GM12878 (cell line): ENCODE data around the gene CENPK. TPM values are rescaled to one million over a fixed set of nuclear protein-coding genes. Genes with fewer than 3 reads are reported as not detected.

Experiments used
- ATAC-seq: fragments of 200-7000 bp; cut with Tn5 transposase; 3 replicates; pipeline ENCODE4 v1.9.1; 2020; ENCODE audit warnings: mild to moderate bottlenecking, moderate library complexity
- BruUV-seq: library from RNA; stranded (reverse); fragments of 400-500 nt; replicated peaks from 2 replicates; lab custom pipeline; 2021; lab: Mats Ljungman, UMichigan
- CTCF ChIA-PET: fragments of 300-600 bp; sonication (Branson Sonifier 250); formaldehyde crosslinking; extraction: SDS; loops from one replicate; lab custom pipeline; 2021; ENCODE audit warnings: inconsistent platforms; lab: Yijun Ruan, JAX
- POLR2A ChIA-PET: fragments of 350-600 bp; formaldehyde crosslinking; extraction: SDS; loops from one replicate; lab custom pipeline; 2021; ENCODE audit warnings: inconsistent platforms; lab: Charles Lee
- RAD21 ChIA-PET: fragments of 300-600 bp; sonication (Branson Sonifier 250); formaldehyde crosslinking; loops from one replicate; lab custom pipeline; 2023; ENCODE audit warnings: antibody characterized with exemption; ENCODE audit not compliant: unreplicated experiment; lab: Charles Lee
- SMC1A ChIA-PET: fragments of 300-600 bp; sonication (Branson Sonifier 250); formaldehyde crosslinking; loops from one replicate; lab custom pipeline; 2023; ENCODE audit not compliant: unreplicated experiment, uncharacterized antibody; lab: Charles Lee
- DNase-seq: peaks from one replicate; pipeline ENCODE4 v3.0.0-alpha.2; 2011; ENCODE audit warnings: low read depth, low spot score
- FAIRE-seq: peaks from 3 replicates; lab custom pipeline; 2011; peaks lifted over from hg19 to GRCh38; lab: Jason Lieb, UNC
- H2AFZ ChIP-seq: 2 replicates; pipeline ENCODE4 v1.6.0; 2011; ENCODE audit warnings: low read depth, low read length, control low read depth; ENCODE audit not compliant: control insufficient read depth
- H3K27ac ChIP-seq: 2 replicates; pipeline ENCODE4 v1.5.1; 2011; ENCODE audit warnings: control low read depth; ENCODE audit not compliant: control insufficient read depth, insufficient read depth
- H3K27me3 ChIP-seq, 2 experiments: replicated peaks in 1 of 2; 2 replicates each; pipeline versions ENCODE4 v1.6.0 to v1.6.1; 2011; ENCODE audit warnings: low read length in 1 of 2; ENCODE audit not compliant: control insufficient read depth in 2 of 2, insufficient read depth in 2 of 2
- H3K36me3 ChIP-seq, 2 experiments: 2 replicates each; pipeline ENCODE4 v1.5.1; 2011; ENCODE audit warnings: low read length in 1 of 2; ENCODE audit not compliant: control insufficient read depth in 2 of 2, insufficient read depth in 2 of 2
- H3K4me1 ChIP-seq: 2 replicates; pipeline ENCODE4 v1.6.1; 2011; ENCODE audit warnings: mild to moderate bottlenecking, low read length, moderate library complexity, mixed read lengths; ENCODE audit not compliant: control insufficient read depth, insufficient read depth
- H3K4me2 ChIP-seq: 2 replicates; pipeline ENCODE4 v1.6.0; 2011; ENCODE audit warnings: control low read depth; ENCODE audit not compliant: control insufficient read depth, insufficient read depth
- H3K4me3 ChIP-seq: fragments of 200-600 bp; sonication (generic); 2 replicates; pipeline ENCODE4 v1.5.1; 2016
- H3K79me2 ChIP-seq: 2 replicates; pipeline ENCODE4 v1.6.0; 2011; ENCODE audit warnings: low read length; ENCODE audit not compliant: control insufficient read depth, insufficient read depth
- H3K9ac ChIP-seq: 2 replicates; pipeline ENCODE4 v1.8.0; 2011; ENCODE audit warnings: low read length, control low read depth, mixed read lengths; ENCODE audit not compliant: control insufficient read depth, insufficient read depth
- H3K9me3 ChIP-seq: replicated peaks from 3 replicates; pipeline ENCODE4 v1.5.1; 2011; ENCODE audit warnings: mild to moderate bottlenecking, low read length; ENCODE audit not compliant: control insufficient read depth, insufficient read depth
- H4K20me1 ChIP-seq: 2 replicates; pipeline ENCODE4 v1.6.0; 2011; ENCODE audit not compliant: control insufficient read depth, insufficient read depth
- CEBPB ChIP-seq, 2 experiments: fragments of 150-350 bp in 1 of 2; IDR thresholded peaks; 2 replicates each; pipeline ENCODE4 v1.6.1; 2012 to 2014; ENCODE audit warnings: low read depth in 2 of 2, low read length in 2 of 2, borderline replicate concordance in 1 of 2, inconsistent platforms in 1 of 2
- ESRRA ChIP-seq: IDR thresholded peaks from 2 replicates; pipeline ENCODE4 v1.6.1; 2012; ENCODE audit warnings: mild to moderate bottlenecking, low read length, improper control_type of control experiment
- HDGF ChIP-seq: fragments of 450-650 bp; IDR thresholded peaks from 2 replicates; pipeline ENCODE4 v1.6.1; 2016; ENCODE audit warnings: antibody characterized with exemption
- IKZF1 ChIP-seq: fragments of 450-650 bp; conservative IDR thresholded peaks from 2 replicates; pipeline ENCODE4 v1.6.1; 2017; ENCODE audit warnings: antibody characterized with exemption, mild to moderate bottlenecking
- IRF4 ChIP-seq: IDR thresholded peaks from 2 replicates; pipeline ENCODE4 v1.6.1; 2011; ENCODE audit warnings: low read depth, low read length
- NFIC ChIP-seq: IDR thresholded peaks from 2 replicates; pipeline ENCODE4 v1.6.1; 2012; ENCODE audit warnings: low read depth, mild to moderate bottlenecking, inconsistent platforms, low read length, moderate library complexity
- NR2C1 ChIP-seq: fragments of 450-650 bp; IDR thresholded peaks from 2 replicates; pipeline ENCODE4 v1.6.1; 2017; ENCODE audit warnings: antibody characterized with exemption, mild to moderate bottlenecking, moderate library complexity
- RFX5 ChIP-seq: IDR thresholded peaks from 2 replicates; pipeline ENCODE4 v1.6.1; 2011; ENCODE audit warnings: low read depth, low read length, improper control_type of control experiment
- SMAD1 ChIP-seq: fragments of 450-650 bp; IDR thresholded peaks from 2 replicates; pipeline ENCODE4 v1.6.1; 2018; ENCODE audit warnings: mild to moderate bottlenecking, low read depth; ENCODE audit not compliant: partially characterized antibody
- SPI1 ChIP-seq: IDR thresholded peaks from 2 replicates; pipeline ENCODE4 v1.6.1; 2011; ENCODE audit warnings: low read depth, mild to moderate bottlenecking, low read length, moderate library complexity, borderline replicate concordance; ENCODE audit not compliant: insufficient read depth
- TBL1XR1 ChIP-seq: IDR thresholded peaks from 2 replicates; pipeline ENCODE4 v1.6.1; 2012; ENCODE audit warnings: low read depth, low read length, improper control_type of control experiment
- ZNF207 ChIP-seq: fragments of 450-650 bp; IDR thresholded peaks from 2 replicates; pipeline ENCODE4 v1.6.1; 2014; ENCODE audit warnings: antibody characterized with exemption, mild to moderate bottlenecking, borderline replicate concordance
- ZZZ3 ChIP-seq: IDR thresholded peaks from 2 replicates; pipeline ENCODE4 v1.6.1; 2011; ENCODE audit warnings: low read depth; ENCODE audit not compliant: control insufficient read depth, insufficient read length
- WGBS: methylation state at CpG from one replicate; pipeline ENCODE4 v1.1.6; 2016; ENCODE audit warnings: low lambda C conversion rate; ENCODE audit not compliant: insufficient replicate concordance, insufficient coverage; ENCODE audit errors: missing lambda C conversion rate; 5-methylcytosine and 5-hydroxymethylcytosine counted together
- in situ Hi-C: fragments of 300-500 bp; cut with MboI; formaldehyde crosslinking; loops from 9 replicates; pipeline ENCODE4 v1.14.3; 2018; ENCODE audit warnings: mixed read lengths
- intact Hi-C: fragments of 100-400 bp; cut with micrococcal nuclease; formaldehyde crosslinking; loops from one replicate; pipeline ENCODE4 v1.14.2; 2022; ENCODE audit not compliant: unreplicated experiment
- polyA plus RNA-seq, 11 experiments: library from polyadenylated mRNA; depleted of rRNA in 4 of 11; unstranded in 6 of 11; stranded (reverse) in 5 of 11; fragments of >200 nt; fragmentation: Nextera tagmentation in 4 of 11; fragmentation: Illumina TruSeq in 1 of 11; extraction: Ambion mirVana in 4 of 11; extraction: Trizol in 1 of 11; gene quantifications; 1 replicate in 1 of 11; 2 replicates in 10 of 11; pipeline versions ENCODE4 v1.2.1 to v1.2.3, GENCODE V29; 2011 to 2016; ENCODE audit warnings: inconsistent platforms in 2 of 11, missing spikeins in 2 of 11, low read depth in 1 of 11
- total RNA-seq, 4 experiments: library from RNA; depleted of rRNA in 3 of 4; stranded (reverse); fragments of >200 nt in 3 of 4; fragmentation: Illumina TruSeq in 1 of 4; extraction: Trizol in 1 of 4; gene quantifications; 2 replicates each; pipeline versions ENCODE4 v1.2.1 to v1.2.3, GENCODE V29; 2013 to 2021
- TF ChIP-seq, protein P1 (sequence below): fragments of 150-350 bp; IDR thresholded peaks from 2 replicates; pipeline ENCODE4 v1.6.1; 2016; ENCODE audit warnings: low read depth, low read length
- TF ChIP-seq, protein P2 (sequence below): fragments of 450-650 bp; IDR thresholded peaks from 2 replicates; pipeline ENCODE4 v1.6.1; 2014; ENCODE audit warnings: mild to moderate bottlenecking

CENPK gene
- total and polyA plus RNA-seq, 10 of the 15 experiments (the other 5 are each of a cell fraction or from before 2014, with no cell fraction given), result 29.5 to 94.3 (median 43.2) TPM

DNA sequence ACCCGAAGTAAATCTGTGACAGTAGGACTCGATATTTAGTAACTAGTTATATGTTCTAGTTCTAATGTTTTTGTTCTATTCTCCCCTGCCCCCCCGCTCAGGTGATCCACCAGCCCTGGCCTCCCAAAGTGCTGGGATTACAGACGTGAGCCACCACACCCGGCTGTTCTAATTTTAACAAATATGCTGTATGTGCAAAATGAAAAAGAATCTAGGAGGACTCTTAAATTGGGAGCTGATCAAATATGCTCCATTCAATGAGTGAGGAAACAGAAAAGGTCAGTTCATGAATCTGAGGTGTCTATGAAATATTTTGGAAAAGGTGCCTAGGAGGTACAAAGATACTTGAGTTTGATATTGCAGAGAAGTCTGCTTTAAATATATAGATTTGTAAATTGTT lies 16.8 kb downstream of the CENPK start:
- no peak for DNase-seq
- no peak for ATAC-seq
- no peak overlapping the region for H3K4me2 ChIP-seq
- no peak overlapping the region for H3K27ac ChIP-seq
- in situ Hi-C loops (no loop called here), intact Hi-C loops (no loop called here)
- no peaks in the 10 kb centered on the region for H4K20me1 ChIP-seq
- H2AFZ ChIP-seq, result no peak overlapping the region
- H3K4me3 ChIP-seq, result no peak overlapping the region
- no peak overlapping the region for H3K9ac ChIP-seq
- 98% methylated on average over 5 of the region's 5 CpGs for WGBS
- no peak for FAIRE-seq
- BruUV-seq, result no TSS peak
- ChIA-PET RAD21 (no interaction called here), SMC1A (interaction anchor here (0.6 kb wide), 1 partner anchor 348 kb away, joined by 3 read pairs; no protein-coding TSS in a partner anchor)
- H3K79me2 ChIP-seq, result no peaks in the 10 kb centered on the region
- TF ChIP-seq ESRRA (no peak), NFIC (no peak), IRF4 (no peak), ZZZ3 (no peak), IKZF1 (no peak), ZNF207 (no peak)
- TF ChIP-seq, all 136 proteins: peak for 0
- CTCF ChIA-PET, result interaction anchor here (1.2 kb wide), 1 partner anchor 27 kb away, joined by 3 read pairs; no protein-coding TSS in a partner anchor
- no peaks in the 10 kb centered on the region for H3K27me3 ChIP-seq
- no peaks in the 10 kb centered on the region for H3K4me1 ChIP-seq
- H3K36me3 ChIP-seq, result peaks cover 0 to 12% of the 10 kb centered on the region in 2 experiments; a peak in 1 of 4 replicates
- H3K9me3 ChIP-seq, result no peaks in the 10 kb centered on the region
- POLR2A ChIA-PET, result no interaction called here

DNA sequence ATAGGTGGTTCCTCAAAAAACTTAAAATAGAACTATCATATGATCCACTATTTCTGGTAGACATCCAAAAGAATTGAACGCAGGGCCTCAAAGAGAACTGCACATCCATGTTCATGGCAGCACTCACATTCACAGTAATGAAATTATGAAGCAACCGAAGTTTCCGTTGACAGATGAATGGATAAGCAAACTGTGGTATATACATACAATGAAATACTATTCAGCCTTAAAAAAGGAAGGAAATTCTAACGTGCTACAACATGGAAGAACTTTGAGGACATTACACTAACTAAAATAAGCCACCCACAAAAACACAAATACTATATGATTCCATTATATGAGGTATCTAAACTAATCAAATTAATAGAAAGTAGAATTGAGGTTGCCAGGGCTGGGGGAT lies 18.5 kb downstream of the CENPK start:
- ChIA-PET CTCF (no interaction called here), RAD21 (no interaction called here), SMC1A (interaction anchor here (1.3 kb wide), 1 partner anchor 18 kb away, joined by 4 read pairs; the partner anchor contains the start of genes CENPK and PPWD1), POLR2A (no interaction called here)
- no TSS peak for BruUV-seq
- no peak for ATAC-seq
- intact Hi-C loops (no loop called here), in situ Hi-C loops (no loop called here)
- no peak for DNase-seq
- Histone ChIP-seq H3K4me3 (no peak overlapping the region), H3K27ac (no peak overlapping the region), H3K4me2 (no peak overlapping the region), H3K4me1 (no peaks in the 10 kb centered on the region), H2AFZ (no peak overlapping the region), H3K79me2 (no peaks in the 10 kb centered on the region), H3K27me3 (no peaks in the 10 kb centered on the region), H3K36me3 (peaks cover 2 to 8% of the 10 kb centered on the region in 2 experiments; a peak in 2 of 4 replicates), H3K9ac (no peak overlapping the region), H3K9me3 (no peaks in the 10 kb centered on the region), H4K20me1 (no peaks in the 10 kb centered on the region)
- FAIRE-seq, result no peak
- WGBS, result 95% methylated on average over 4 of the region's 4 CpGs
- no peak for TF ChIP-seq SPI1
- TF ChIP-seq TBL1XR1, result no peak
- TF ChIP-seq CEBPB (IDR thresholded peaks at IDR 0.05; ENCODE audit: borderline replicate concordance in 1 of 2, low read depth in 2 of 2, low read length in 2 of 2), result no peak
- TF ChIP-seq NR2C1, result no peak
- no peak for TF ChIP-seq ESRRA
- TF ChIP-seq SMAD1, result no peak
- TF ChIP-seq HDGF, result no peak
- TF ChIP-seq, protein P1, sequence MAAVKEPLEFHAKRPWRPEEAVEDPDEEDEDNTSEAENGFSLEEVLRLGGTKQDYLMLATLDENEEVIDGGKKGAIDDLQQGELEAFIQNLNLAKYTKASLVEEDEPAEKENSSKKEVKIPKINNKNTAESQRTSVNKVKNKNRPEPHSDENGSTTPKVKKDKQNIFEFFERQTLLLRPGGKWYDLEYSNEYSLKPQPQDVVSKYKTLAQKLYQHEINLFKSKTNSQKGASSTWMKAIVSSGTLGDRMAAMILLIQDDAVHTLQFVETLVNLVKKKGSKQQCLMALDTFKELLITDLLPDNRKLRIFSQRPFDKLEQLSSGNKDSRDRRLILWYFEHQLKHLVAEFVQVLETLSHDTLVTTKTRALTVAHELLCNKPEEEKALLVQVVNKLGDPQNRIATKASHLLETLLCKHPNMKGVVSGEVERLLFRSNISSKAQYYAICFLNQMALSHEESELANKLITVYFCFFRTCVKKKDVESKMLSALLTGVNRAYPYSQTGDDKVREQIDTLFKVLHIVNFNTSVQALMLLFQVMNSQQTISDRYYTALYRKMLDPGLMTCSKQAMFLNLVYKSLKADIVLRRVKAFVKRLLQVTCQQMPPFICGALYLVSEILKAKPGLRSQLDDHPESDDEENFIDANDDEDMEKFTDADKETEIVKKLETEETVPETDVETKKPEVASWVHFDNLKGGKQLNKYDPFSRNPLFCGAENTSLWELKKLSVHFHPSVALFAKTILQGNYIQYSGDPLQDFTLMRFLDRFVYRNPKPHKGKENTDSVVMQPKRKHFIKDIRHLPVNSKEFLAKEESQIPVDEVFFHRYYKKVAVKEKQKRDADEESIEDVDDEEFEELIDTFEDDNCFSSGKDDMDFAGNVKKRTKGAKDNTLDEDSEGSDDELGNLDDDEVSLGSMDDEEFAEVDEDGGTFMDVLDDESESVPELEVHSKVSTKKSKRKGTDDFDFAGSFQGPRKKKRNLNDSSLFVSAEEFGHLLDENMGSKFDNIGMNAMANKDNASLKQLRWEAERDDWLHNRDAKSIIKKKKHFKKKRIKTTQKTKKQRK, result no peak
- TF ChIP-seq, protein P2, sequence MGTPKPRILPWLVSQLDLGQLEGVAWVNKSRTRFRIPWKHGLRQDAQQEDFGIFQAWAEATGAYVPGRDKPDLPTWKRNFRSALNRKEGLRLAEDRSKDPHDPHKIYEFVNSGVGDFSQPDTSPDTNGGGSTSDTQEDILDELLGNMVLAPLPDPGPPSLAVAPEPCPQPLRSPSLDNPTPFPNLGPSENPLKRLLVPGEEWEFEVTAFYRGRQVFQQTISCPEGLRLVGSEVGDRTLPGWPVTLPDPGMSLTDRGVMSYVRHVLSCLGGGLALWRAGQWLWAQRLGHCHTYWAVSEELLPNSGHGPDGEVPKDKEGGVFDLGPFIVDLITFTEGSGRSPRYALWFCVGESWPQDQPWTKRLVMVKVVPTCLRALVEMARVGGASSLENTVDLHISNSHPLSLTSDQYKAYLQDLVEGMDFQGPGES, result no peak
- TF ChIP-seq RFX5, result no peak
